Liver (tissue), 3 donors: ENCODE results near the gene RSPO4.

Source experiments
- FOXA1 ChIP-seq: IDR thresholded peaks from 2 replicates; pipeline ENCODE4 v1.6.1; 2016; ENCODE audit warnings: antibody characterized with exemption
- FOXA2 ChIP-seq: IDR thresholded peaks from 2 replicates; pipeline ENCODE4 v1.6.1; 2016; ENCODE audit warnings: antibody characterized with exemption
- HNF4A ChIP-seq, 2 donors: conservative IDR thresholded peaks; 2 replicates each; pipeline ENCODE4 v1.6.1; 2016; ENCODE audit warnings: antibody characterized with exemption in 2 of 2, mild to moderate bottlenecking in 2 of 2
- HNF4G ChIP-seq: IDR thresholded peaks from 2 replicates; pipeline ENCODE4 v1.6.1; 2016; ENCODE audit warnings: antibody characterized with exemption
- RXRA ChIP-seq, 2 donors: IDR thresholded peaks; 2 replicates each; pipeline ENCODE4 v1.6.1; 2017 to 2018; ENCODE audit warnings: antibody characterized with exemption in 2 of 2, mild to moderate bottlenecking in 1 of 2
- TAF1 ChIP-seq: conservative IDR thresholded peaks from 2 replicates; pipeline ENCODE4 v1.6.1; 2016; ENCODE audit warnings: antibody characterized with exemption, mild to moderate bottlenecking
- YY1 ChIP-seq: IDR thresholded peaks from 2 replicates; pipeline ENCODE4 v1.6.1; 2016; ENCODE audit warnings: antibody characterized with exemption, mild to moderate bottlenecking
- TF ChIP-seq, protein P1 (sequence below): fragments of 150-350 bp; IDR thresholded peaks from 2 replicates; pipeline ENCODE4 v1.5.1; 2017; ENCODE audit warnings: improper control_type of control experiment, low read depth, low read length; ENCODE audit not compliant: missing input control
- TF ChIP-seq, protein P2 (sequence below): IDR thresholded peaks from 2 replicates; pipeline ENCODE4 v1.6.1; 2016; ENCODE audit warnings: antibody characterized with exemption
- TF ChIP-seq, protein P3 (sequence below): IDR thresholded peaks from 2 replicates; pipeline ENCODE4 v1.6.1; 2016; ENCODE audit warnings: antibody characterized with exemption, mild to moderate bottlenecking
- TF ChIP-seq, protein P4 (sequence below): IDR thresholded peaks from 2 replicates; pipeline ENCODE4 v1.6.1; 2016; ENCODE audit warnings: antibody characterized with exemption
- donor health status: healthy.
- donor health status: healthy.

DNA sequence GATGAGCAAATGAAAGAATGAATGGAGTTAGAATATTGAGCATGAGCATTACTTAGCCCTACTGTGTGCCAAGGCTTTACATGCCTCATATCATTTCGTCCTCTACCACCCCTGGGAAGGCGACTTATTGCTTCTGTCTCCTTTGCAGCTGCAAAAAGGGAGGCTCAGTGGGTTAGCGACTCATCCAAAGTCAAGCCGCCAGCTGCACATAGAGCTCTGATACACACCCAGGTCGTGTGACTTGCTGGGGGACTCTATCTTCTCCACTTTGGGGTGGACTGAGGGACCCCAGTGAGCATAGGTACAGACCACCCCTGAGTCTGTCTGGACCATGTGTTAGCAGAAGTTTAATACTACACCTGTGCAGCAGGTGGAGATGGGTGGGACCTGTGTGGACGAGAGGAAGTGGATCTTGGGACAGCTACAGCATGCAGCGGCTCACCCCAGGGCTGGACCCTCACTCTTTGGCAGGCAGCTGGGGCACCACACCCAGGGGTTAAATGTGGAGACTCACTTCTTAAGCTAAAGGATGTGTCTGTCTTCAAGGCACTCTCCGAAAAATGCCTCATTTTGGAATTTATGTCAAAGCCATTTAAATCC is 49.8 kb downstream of the RSPO4 start:
- TF ChIP-seq, protein P1, sequence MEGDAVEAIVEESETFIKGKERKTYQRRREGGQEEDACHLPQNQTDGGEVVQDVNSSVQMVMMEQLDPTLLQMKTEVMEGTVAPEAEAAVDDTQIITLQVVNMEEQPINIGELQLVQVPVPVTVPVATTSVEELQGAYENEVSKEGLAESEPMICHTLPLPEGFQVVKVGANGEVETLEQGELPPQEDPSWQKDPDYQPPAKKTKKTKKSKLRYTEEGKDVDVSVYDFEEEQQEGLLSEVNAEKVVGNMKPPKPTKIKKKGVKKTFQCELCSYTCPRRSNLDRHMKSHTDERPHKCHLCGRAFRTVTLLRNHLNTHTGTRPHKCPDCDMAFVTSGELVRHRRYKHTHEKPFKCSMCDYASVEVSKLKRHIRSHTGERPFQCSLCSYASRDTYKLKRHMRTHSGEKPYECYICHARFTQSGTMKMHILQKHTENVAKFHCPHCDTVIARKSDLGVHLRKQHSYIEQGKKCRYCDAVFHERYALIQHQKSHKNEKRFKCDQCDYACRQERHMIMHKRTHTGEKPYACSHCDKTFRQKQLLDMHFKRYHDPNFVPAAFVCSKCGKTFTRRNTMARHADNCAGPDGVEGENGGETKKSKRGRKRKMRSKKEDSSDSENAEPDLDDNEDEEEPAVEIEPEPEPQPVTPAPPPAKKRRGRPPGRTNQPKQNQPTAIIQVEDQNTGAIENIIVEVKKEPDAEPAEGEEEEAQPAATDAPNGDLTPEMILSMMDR = no peak
- TF ChIP-seq TAF1 (no peak), YY1 (no peak), FOXA2 (no peak), HNF4A (conservative IDR thresholded peaks at IDR 0.05) (no peak), FOXA1 (no peak), RXRA (IDR thresholded peaks at IDR 0.05) (no peak), HNF4G (no peak)
- TF ChIP-seq, protein P2, sequence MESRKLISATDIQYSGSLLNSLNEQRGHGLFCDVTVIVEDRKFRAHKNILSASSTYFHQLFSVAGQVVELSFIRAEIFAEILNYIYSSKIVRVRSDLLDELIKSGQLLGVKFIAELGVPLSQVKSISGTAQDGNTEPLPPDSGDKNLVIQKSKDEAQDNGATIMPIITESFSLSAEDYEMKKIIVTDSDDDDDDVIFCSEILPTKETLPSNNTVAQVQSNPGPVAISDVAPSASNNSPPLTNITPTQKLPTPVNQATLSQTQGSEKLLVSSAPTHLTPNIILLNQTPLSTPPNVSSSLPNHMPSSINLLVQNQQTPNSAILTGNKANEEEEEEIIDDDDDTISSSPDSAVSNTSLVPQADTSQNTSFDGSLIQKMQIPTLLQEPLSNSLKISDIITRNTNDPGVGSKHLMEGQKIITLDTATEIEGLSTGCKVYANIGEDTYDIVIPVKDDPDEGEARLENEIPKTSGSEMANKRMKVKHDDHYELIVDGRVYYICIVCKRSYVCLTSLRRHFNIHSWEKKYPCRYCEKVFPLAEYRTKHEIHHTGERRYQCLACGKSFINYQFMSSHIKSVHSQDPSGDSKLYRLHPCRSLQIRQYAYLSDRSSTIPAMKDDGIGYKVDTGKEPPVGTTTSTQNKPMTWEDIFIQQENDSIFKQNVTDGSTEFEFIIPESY = no peak
- TF ChIP-seq, protein P3, sequence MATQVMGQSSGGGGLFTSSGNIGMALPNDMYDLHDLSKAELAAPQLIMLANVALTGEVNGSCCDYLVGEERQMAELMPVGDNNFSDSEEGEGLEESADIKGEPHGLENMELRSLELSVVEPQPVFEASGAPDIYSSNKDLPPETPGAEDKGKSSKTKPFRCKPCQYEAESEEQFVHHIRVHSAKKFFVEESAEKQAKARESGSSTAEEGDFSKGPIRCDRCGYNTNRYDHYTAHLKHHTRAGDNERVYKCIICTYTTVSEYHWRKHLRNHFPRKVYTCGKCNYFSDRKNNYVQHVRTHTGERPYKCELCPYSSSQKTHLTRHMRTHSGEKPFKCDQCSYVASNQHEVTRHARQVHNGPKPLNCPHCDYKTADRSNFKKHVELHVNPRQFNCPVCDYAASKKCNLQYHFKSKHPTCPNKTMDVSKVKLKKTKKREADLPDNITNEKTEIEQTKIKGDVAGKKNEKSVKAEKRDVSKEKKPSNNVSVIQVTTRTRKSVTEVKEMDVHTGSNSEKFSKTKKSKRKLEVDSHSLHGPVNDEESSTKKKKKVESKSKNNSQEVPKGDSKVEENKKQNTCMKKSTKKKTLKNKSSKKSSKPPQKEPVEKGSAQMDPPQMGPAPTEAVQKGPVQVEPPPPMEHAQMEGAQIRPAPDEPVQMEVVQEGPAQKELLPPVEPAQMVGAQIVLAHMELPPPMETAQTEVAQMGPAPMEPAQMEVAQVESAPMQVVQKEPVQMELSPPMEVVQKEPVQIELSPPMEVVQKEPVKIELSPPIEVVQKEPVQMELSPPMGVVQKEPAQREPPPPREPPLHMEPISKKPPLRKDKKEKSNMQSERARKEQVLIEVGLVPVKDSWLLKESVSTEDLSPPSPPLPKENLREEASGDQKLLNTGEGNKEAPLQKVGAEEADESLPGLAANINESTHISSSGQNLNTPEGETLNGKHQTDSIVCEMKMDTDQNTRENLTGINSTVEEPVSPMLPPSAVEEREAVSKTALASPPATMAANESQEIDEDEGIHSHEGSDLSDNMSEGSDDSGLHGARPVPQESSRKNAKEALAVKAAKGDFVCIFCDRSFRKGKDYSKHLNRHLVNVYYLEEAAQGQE = no peak
- TF ChIP-seq, protein P4, sequence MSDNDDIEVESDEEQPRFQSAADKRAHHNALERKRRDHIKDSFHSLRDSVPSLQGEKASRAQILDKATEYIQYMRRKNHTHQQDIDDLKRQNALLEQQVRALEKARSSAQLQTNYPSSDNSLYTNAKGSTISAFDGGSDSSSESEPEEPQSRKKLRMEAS = no peak
